Neutrophil (primary cell): ENCODE results near the gene EEFSEC.

Experiments
- H3K27ac ChIP-seq: fragments of 200-600 bp; sonication (generic); 2 replicates; pipeline ENCODE4 v1.5.1; 2016; ENCODE audit warnings: mild to moderate bottlenecking, moderate library complexity
- H3K27me3 ChIP-seq: fragments of 200-600 bp; sonication (generic); 2 replicates; pipeline ENCODE4 v1.6.0; 2016; ENCODE audit warnings: mild to moderate bottlenecking
- H3K36me3 ChIP-seq: fragments of 200-600 bp; sonication (generic); 2 replicates; pipeline ENCODE4 v1.5.1; 2017
- H3K4me1 ChIP-seq, 2 experiments: fragments of 200-600 bp in 1 of 2; sonication (generic) in 1 of 2; 1 replicate in 1 of 2; 2 replicates in 1 of 2; pipeline versions ENCODE4 v1.5.1 to v1.6.1; 2013 to 2016; ENCODE audit warnings: low read depth in 1 of 2, low read length in 1 of 2, mild to moderate bottlenecking in 1 of 2, moderate library complexity in 1 of 2; ENCODE audit not compliant: control insufficient read depth in 1 of 2, insufficient read depth in 1 of 2
- H3K4me3 ChIP-seq, 2 experiments: fragments of 200-600 bp in 1 of 2; sonication (generic) in 1 of 2; 1 replicate in 1 of 2; 2 replicates in 1 of 2; pipeline ENCODE4 v1.5.1; 2013 to 2016; ENCODE audit warnings: low read depth in 1 of 2, low read length in 1 of 2, mild to moderate bottlenecking in 1 of 2, moderate library complexity in 1 of 2
- H3K9me3 ChIP-seq: fragments of 200-600 bp; sonication (generic); 2 replicates; pipeline ENCODE4 v1.5.1; 2016
- TF ChIP-seq, protein P1 (sequence below): fragments of 200-600 bp; sonication (generic); IDR thresholded peaks from 2 replicates; pipeline ENCODE4 v1.5.1; 2016; ENCODE audit warnings: antibody characterized with exemption

The EEFSEC gene

DNA sequence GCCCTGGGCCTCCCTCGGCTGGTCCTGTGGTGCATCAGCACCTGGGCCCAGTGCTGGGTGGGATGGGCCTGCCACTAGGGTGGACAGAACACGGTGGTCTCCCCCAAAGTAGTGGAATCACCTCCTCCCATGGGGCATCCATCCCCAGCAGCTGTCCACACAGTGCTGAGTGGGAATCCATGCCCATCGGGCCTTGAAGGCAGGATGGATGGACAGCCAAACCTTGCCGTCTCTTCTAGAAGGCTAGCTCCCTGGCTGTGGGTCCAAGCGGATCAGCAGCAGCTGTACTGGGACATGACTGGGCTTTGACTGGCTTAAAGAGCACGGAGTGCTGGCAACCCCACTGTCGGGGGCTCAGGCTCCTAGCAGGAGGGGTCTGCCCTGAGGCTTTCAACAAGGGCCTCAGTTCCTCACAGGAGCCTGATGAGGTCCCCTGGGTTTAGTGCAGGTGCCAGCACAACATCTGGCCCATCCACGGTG lies 189.5 kb downstream of the EEFSEC start:
- Histone ChIP-seq H3K27ac (no peak overlapping the region), H3K27me3 (no peaks in the 10 kb centered on the region), H3K9me3 (no peaks in the 10 kb centered on the region), H3K4me1 (no peaks in the 10 kb centered on the region), H3K36me3 (peaks cover 11% of the 10 kb centered on the region), H3K4me3 (no peak overlapping the region)
- TF ChIP-seq, protein P1, sequence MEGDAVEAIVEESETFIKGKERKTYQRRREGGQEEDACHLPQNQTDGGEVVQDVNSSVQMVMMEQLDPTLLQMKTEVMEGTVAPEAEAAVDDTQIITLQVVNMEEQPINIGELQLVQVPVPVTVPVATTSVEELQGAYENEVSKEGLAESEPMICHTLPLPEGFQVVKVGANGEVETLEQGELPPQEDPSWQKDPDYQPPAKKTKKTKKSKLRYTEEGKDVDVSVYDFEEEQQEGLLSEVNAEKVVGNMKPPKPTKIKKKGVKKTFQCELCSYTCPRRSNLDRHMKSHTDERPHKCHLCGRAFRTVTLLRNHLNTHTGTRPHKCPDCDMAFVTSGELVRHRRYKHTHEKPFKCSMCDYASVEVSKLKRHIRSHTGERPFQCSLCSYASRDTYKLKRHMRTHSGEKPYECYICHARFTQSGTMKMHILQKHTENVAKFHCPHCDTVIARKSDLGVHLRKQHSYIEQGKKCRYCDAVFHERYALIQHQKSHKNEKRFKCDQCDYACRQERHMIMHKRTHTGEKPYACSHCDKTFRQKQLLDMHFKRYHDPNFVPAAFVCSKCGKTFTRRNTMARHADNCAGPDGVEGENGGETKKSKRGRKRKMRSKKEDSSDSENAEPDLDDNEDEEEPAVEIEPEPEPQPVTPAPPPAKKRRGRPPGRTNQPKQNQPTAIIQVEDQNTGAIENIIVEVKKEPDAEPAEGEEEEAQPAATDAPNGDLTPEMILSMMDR: no peak

DNA sequence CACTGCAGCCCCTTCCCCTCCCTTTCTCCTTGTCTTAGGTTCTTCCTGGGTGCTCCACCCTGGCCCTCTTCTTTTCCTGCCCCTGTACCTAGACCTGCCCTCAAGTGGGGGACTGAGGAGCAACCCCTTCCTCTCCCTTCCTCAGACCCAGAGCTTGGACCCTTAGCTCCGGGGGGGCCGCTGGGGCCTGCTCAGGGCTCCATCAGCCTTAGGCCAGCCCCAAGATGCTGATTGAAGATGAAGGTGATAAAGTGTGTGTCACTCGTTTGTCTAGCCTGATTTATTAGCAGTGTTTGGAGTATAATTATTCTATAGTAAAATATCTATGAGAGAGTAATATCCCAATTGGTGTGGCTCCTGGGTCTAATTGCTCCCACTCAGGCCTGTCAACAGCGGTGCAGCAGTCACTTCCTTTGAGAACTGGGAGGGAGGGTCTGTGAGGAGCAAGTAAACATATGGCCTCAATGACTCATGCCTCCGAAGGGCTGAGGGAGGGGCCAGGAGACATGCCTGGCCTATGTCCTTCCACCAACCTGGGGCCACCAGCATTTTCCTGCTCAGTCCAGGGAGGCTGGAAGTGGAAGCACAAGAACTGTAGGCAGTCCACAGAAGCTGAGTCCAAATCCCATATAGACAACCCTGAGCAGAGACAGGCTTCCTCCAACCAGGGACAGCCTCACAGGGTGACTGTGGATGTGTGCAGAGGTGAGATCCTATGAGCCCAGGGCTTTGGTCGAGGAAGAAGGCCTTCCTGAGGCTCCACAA lies 190.2 kb downstream of the EEFSEC start:
- no peaks in the 10 kb centered on the region for H3K4me1 ChIP-seq
- no peak overlapping the region for H3K27ac ChIP-seq
- peaks cover 11% of the 10 kb centered on the region for H3K36me3 ChIP-seq
- H3K4me3 ChIP-seq: no peak overlapping the region
- H3K27me3 ChIP-seq: no peaks in the 10 kb centered on the region
- TF ChIP-seq, protein P1: no peak
- H3K9me3 ChIP-seq: no peaks in the 10 kb centered on the region

DNA sequence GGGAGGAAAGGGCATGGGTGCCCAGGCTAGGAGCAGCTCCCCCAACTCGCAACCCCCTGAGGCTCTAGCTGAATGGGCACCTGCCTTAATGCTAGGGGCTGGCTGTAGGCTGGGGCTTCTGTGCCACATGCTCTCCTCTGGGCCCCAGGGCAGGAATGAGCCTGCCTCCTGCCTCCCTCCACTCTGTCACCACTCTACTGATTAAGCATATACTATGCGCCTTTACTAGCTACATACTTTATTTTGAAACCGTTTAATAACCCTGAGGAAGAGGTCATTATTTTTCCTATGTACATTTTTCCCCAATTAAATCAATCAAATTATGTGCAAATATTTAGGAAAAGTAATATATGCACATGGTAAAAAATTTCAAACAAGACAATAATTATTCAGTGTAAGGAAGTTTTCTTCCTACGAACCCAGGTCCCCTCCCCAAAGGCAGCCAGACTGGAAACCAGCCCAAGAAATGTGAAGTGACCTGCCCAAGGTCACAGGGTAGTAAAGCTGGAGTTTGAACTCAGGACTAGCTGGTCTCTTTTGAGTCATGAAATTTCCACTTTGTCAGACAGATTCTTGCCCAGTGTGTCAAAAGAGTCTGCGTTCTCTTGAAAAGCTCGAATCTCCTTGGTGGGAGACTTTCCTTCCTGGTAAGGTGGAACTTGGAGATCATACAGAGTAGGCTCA lies 190.9 kb downstream of the EEFSEC start:
- no peaks in the 10 kb centered on the region for H3K4me1 ChIP-seq
- H3K27ac ChIP-seq: no peak overlapping the region
- H3K27me3 ChIP-seq: no peaks in the 10 kb centered on the region
- no peaks in the 10 kb centered on the region for H3K9me3 ChIP-seq
- H3K4me3 ChIP-seq: no peak overlapping the region
- TF ChIP-seq, protein P1: no peak
- peaks cover 11% of the 10 kb centered on the region for H3K36me3 ChIP-seq

DNA sequence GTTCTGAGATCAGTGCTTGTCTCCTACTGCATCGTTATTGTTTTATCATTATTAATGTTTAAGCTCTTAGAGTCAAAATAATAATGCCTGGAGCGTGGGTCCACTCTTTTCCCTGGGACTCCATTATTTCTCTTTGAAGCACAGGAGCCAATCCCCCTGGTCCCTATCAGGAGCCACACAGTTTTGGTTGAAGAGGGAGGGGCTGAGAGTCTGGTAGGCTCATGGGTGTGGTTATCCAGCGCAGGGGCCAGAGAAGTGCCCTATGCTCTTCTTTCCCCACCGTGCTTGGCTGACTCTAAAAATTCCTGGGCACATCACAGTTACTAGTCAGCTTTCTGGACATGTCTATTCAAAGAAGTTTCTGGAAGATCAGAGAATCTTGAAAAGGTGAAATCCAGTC lies 191.9 kb downstream of the EEFSEC start:
- Histone ChIP-seq H3K27me3 (no peaks in the 10 kb centered on the region), H3K9me3 (no peaks in the 10 kb centered on the region), H3K4me1 (no peaks in the 10 kb centered on the region), H3K4me3 (no peak overlapping the region), H3K27ac (no peak overlapping the region), H3K36me3 (peaks cover 11% of the 10 kb centered on the region)
- TF ChIP-seq, protein P1: no peak

DNA sequence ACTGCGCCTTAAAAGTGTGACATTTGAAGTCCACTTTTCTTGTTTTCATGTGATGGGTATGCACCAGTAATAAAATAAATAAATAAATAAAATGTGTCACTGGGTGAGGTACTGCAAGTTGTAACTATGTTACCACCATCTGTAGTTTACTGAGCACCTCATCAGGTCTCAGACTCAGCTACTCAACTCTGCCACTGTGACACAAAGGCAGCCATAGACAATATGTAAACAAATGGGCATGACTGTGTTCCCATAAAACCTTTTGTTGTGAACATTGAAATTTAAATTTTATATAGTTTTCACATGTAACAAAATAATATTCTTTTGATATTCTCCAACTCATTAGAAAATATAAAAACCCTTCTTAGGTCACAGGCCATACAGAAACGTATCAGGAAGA lies 193.3 kb downstream of the EEFSEC start:
- Histone ChIP-seq H3K4me3 (no peak overlapping the region), H3K27me3 (no peaks in the 10 kb centered on the region), H3K36me3 (peaks cover 10% of the 10 kb centered on the region), H3K4me1 (no peaks in the 10 kb centered on the region), H3K9me3 (no peaks in the 10 kb centered on the region), H3K27ac (no peak overlapping the region)
- TF ChIP-seq, protein P1: no peak
